OCI-LY7 (cell line): ENCODE measurements around the gene GALNT12.

Source experiments
- EZH2phosphoT487 ChIP-seq: fragments of 200-600 bp; sonication (generic); IDR thresholded peaks from 2 replicates; pipeline ENCODE4 v1.6.1; 2018; ENCODE audit warnings: low read depth, borderline replicate concordance, mild to moderate bottlenecking, mixed run types, antibody characterized with exemption, low read length, moderate library complexity, mixed read lengths
- TF ChIP-seq, protein P1 (sequence below): fragments of 200-600 bp; sonication (generic); conservative IDR thresholded peaks from 2 replicates; pipeline ENCODE4 v1.5.1; 2014; ENCODE audit warnings: mild to moderate bottlenecking, antibody characterized with exemption, low read length, moderate library complexity, mixed read lengths

DNA sequence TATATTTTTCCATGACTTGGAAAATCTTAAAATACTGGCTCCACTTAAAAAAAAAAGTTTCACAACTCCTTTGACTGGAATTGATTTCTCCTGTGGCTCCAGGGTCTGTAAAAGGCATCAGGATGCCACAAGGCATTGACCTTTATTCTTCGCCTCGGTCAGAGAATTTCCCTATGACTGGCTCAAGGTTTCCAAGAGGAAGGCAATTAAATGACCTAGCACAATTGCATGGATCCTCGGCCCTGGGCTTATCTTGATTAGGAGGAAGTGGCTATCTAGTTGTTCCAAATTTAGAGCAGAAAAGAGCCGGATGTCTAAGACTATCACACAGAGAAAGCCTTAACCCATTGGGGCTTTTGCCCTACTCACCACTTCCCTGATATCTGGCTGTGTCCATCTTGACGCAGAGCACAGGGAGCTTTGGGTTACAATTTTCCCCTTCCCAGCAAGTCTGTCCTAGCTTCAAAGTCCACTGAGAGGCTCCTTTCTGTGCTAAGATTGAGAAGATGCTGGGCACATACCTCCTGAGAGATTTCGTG, 79.3 kb downstream of the GALNT12 start:
- TF ChIP-seq, protein P1, sequence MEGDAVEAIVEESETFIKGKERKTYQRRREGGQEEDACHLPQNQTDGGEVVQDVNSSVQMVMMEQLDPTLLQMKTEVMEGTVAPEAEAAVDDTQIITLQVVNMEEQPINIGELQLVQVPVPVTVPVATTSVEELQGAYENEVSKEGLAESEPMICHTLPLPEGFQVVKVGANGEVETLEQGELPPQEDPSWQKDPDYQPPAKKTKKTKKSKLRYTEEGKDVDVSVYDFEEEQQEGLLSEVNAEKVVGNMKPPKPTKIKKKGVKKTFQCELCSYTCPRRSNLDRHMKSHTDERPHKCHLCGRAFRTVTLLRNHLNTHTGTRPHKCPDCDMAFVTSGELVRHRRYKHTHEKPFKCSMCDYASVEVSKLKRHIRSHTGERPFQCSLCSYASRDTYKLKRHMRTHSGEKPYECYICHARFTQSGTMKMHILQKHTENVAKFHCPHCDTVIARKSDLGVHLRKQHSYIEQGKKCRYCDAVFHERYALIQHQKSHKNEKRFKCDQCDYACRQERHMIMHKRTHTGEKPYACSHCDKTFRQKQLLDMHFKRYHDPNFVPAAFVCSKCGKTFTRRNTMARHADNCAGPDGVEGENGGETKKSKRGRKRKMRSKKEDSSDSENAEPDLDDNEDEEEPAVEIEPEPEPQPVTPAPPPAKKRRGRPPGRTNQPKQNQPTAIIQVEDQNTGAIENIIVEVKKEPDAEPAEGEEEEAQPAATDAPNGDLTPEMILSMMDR: no peak
- no peak for TF ChIP-seq EZH2phosphoT487
